CD14-positive monocyte (primary cell): ENCODE results near the gene MAP2K5. TPM values are rescaled to one million over a fixed set of nuclear protein-coding genes. Genes with fewer than 3 reads are reported as not detected.
A peak's percentile ranks its signal among the peaks of the same experiment; 100 is the strongest.

ENCODE experiments used
- DNase-seq, 3 donors: peaks; one replicate each; pipeline ENCODE4 v3.0.0-alpha.2; 2011 to 2022
- H2AFZ ChIP-seq: 2 replicates; pipeline ENCODE4 v1.6.0; 2012; ENCODE audit warnings: mild to moderate bottlenecking, low read depth, low read length, inconsistent platforms; ENCODE audit not compliant: insufficient read depth, poor library complexity, severe bottlenecking
- H3K27ac ChIP-seq, 2 donors: 1 replicate in 1 of 2; 2 replicates in 1 of 2; pipeline ENCODE4 v1.5.1; 2012 to 2013; ENCODE audit warnings: low read length in 2 of 2, control low read depth in 1 of 2, inconsistent platforms in 1 of 2, low read depth in 1 of 2, mild to moderate bottlenecking in 1 of 2
- H3K27me3 ChIP-seq, 2 donors: one replicate each; pipeline versions ENCODE4 v1.6.0 to v1.6.1; 2011 to 2013; ENCODE audit warnings: low read length in 2 of 2; ENCODE audit not compliant: control insufficient read depth in 2 of 2, insufficient read depth in 2 of 2
- H3K36me3 ChIP-seq, 2 donors: replicated peaks in 1 of 2; 1 replicate in 1 of 2; 2 replicates in 1 of 2; pipeline versions ENCODE4 v1.5.1 to v1.6.1; 2012 to 2013; ENCODE audit warnings: low read length in 2 of 2, control low read depth in 1 of 2, inconsistent platforms in 1 of 2, mild to moderate bottlenecking in 1 of 2; ENCODE audit not compliant: insufficient read depth in 2 of 2, control insufficient read depth in 1 of 2
- H3K4me1 ChIP-seq, 2 donors: 1 replicate in 1 of 2; 2 replicates in 1 of 2; pipeline versions ENCODE4 v1.5.1 to v1.6.1; 2012 to 2013; ENCODE audit warnings: low read length in 2 of 2, control low read depth in 1 of 2, inconsistent platforms in 1 of 2, mild to moderate bottlenecking in 1 of 2, moderate library complexity in 1 of 2; ENCODE audit not compliant: insufficient read depth in 2 of 2, control insufficient read depth in 1 of 2
- H3K4me2 ChIP-seq: replicated peaks from 2 replicates; pipeline ENCODE3; 2012; ENCODE audit warnings: low read length, moderate library complexity, mild to moderate bottlenecking; ENCODE audit not compliant: poor library complexity, severe bottlenecking; ENCODE audit errors: extremely low read depth
- H3K4me3 ChIP-seq, 3 experiments: fragments of 200-600 bp in 1 of 3; sonication (generic) in 1 of 3; replicated peaks in 1 of 3; 1 replicate in 2 of 3; 2 replicates in 1 of 3; pipeline ENCODE4 v1.5.1; 2011 to 2013; ENCODE audit warnings: low read length in 3 of 3, mild to moderate bottlenecking in 3 of 3, control low read depth in 2 of 3, low read depth in 2 of 3, inconsistent platforms in 1 of 3, moderate library complexity in 1 of 3
- H3K79me2 ChIP-seq: 2 replicates; pipeline ENCODE4 v1.6.0; 2012; ENCODE audit warnings: mild to moderate bottlenecking, control low read depth, inconsistent platforms, low read length, moderate library complexity; ENCODE audit not compliant: insufficient read depth
- H3K9ac ChIP-seq: 2 replicates; pipeline ENCODE4 v1.6.0; 2017; ENCODE audit warnings: low read length, mild to moderate bottlenecking; ENCODE audit not compliant: insufficient read depth, poor library complexity, severe bottlenecking
- H3K9me3 ChIP-seq, 2 donors: replicated peaks in 1 of 2; 1 replicate in 1 of 2; 2 replicates in 1 of 2; pipeline versions ENCODE4 v1.5.1 to v1.6.1; 2012 to 2013; ENCODE audit warnings: low read length in 2 of 2, control low read depth in 1 of 2; ENCODE audit not compliant: control insufficient read depth in 1 of 2, insufficient read depth in 1 of 2
- H4K20me1 ChIP-seq: 2 replicates; pipeline ENCODE4 v1.6.0; 2012; ENCODE audit warnings: mild to moderate bottlenecking, low read length, control low read depth, moderate library complexity; ENCODE audit not compliant: insufficient read depth
- H3K27ac Mint-ChIP-seq, 7 donors: one replicate each; pipeline ENCODE4 v1.8.0; 2020; ENCODE audit warnings: mild to moderate bottlenecking in 7 of 7, mixed read lengths in 7 of 7, moderate library complexity in 6 of 7, inconsistent platforms in 2 of 7
- H3K27me3 Mint-ChIP-seq, 3 donors: one replicate each; pipeline ENCODE4 v1.8.0; 2021 to 2022; ENCODE audit warnings: low read depth in 3 of 3, mild to moderate bottlenecking in 3 of 3, mixed read lengths in 3 of 3, moderate library complexity in 3 of 3, inconsistent platforms in 1 of 3
- H3K36me3 Mint-ChIP-seq, 2 donors: one replicate each; pipeline ENCODE4 v1.8.0; 2020; ENCODE audit warnings: mixed read lengths in 2 of 2, inconsistent platforms in 1 of 2, mild to moderate bottlenecking in 1 of 2
- H3K4me1 Mint-ChIP-seq: one replicate; pipeline ENCODE4 v1.8.0; 2020; ENCODE audit warnings: mild to moderate bottlenecking, mixed read lengths
- H3K4me3 Mint-ChIP-seq, 2 donors: one replicate each; pipeline ENCODE4 v1.8.0; 2020; ENCODE audit warnings: mild to moderate bottlenecking in 2 of 2, mixed read lengths in 2 of 2, moderate library complexity in 1 of 2
- H3K9me3 Mint-ChIP-seq, 7 donors: one replicate each; pipeline ENCODE4 v1.8.0; 2020 to 2022; ENCODE audit warnings: mixed read lengths in 7 of 7, mild to moderate bottlenecking in 6 of 7, moderate library complexity in 6 of 7, inconsistent platforms in 2 of 7
- WGBS: methylation state at CpG from one replicate; pipeline ENCODE4 v1.1.5; 2013; ENCODE audit warnings: missing lambda C conversion rate; ENCODE audit not compliant: insufficient coverage; 5-methylcytosine and 5-hydroxymethylcytosine counted together
- intact Hi-C, 2 donors: fragments of 100-400 bp; cut with micrococcal nuclease; formaldehyde crosslinking; loops; one replicate each; pipeline versions ENCODE4 v1.15.0 to v1.15.1; 2023
- polyA plus RNA-seq, 3 donors: library from polyadenylated mRNA; depleted of rRNA in 1 of 3; unstranded in 2 of 3; stranded (reverse) in 1 of 3; fragments of 300-500 nt in 2 of 3; fragments of >200 nt in 1 of 3; fragmentation: Illumina TruSeq in 2 of 3; gene quantifications; 1 replicate in 2 of 3; 2 replicates in 1 of 3; pipeline ENCODE4 v1.2.3, GENCODE V29; 2012 to 2021
- TF ChIP-seq, protein P1 (sequence below): fragments of 200-600 bp; IDR thresholded peaks from one replicate; pipeline ENCODE4 v1.8.0; 2022; ENCODE audit warnings: antibody characterized with exemption, mild to moderate bottlenecking

Gene MAP2K5
- polyA plus RNA-seq, 3 donors: 10.2 to 11.3 (median 10.6) TPM

DNA sequence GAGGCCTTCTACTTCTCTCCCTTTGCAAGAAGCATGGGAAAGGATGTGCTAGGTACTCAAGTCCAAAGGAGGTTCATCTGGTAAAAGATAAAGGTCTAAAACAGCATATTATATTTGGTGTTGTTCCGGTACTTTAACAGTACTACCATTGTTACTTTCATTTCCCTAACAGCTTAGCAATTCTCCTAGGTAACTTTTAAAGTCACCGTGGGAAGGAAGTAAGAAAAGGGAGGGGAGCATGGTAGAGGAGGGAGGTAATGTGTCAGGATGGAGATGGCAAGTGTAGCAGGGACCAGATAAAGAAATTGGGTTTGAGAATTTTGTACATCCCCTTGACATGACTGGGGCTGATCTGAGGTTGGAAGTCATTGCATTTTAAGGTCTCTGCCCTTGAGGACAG lies 193.4 kb downstream of the MAP2K5 start:
- no peaks in the 10 kb centered on the region for H4K20me1 ChIP-seq
- H3K36me3 ChIP-seq: no peaks in the 10 kb centered on the region
- H3K9me3 ChIP-seq: no peaks in the 10 kb centered on the region
- no peak overlapping the region for H3K9ac ChIP-seq
- H3K4me2 ChIP-seq: no peak overlapping the region
- no peaks in the 10 kb centered on the region for H3K79me2 ChIP-seq
- intact Hi-C loops: no loop called here
- no peaks in the 10 kb centered on the region for H3K27me3 Mint-ChIP-seq
- H3K27ac ChIP-seq: no peak overlapping the region
- TF ChIP-seq, protein P1, sequence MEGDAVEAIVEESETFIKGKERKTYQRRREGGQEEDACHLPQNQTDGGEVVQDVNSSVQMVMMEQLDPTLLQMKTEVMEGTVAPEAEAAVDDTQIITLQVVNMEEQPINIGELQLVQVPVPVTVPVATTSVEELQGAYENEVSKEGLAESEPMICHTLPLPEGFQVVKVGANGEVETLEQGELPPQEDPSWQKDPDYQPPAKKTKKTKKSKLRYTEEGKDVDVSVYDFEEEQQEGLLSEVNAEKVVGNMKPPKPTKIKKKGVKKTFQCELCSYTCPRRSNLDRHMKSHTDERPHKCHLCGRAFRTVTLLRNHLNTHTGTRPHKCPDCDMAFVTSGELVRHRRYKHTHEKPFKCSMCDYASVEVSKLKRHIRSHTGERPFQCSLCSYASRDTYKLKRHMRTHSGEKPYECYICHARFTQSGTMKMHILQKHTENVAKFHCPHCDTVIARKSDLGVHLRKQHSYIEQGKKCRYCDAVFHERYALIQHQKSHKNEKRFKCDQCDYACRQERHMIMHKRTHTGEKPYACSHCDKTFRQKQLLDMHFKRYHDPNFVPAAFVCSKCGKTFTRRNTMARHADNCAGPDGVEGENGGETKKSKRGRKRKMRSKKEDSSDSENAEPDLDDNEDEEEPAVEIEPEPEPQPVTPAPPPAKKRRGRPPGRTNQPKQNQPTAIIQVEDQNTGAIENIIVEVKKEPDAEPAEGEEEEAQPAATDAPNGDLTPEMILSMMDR: no peak
- peaks cover 20 to 27% of the 10 kb centered on the region in 2 donors for H3K4me1 ChIP-seq
- no peaks in the 10 kb centered on the region for H3K9me3 Mint-ChIP-seq
- no CpG with 5 or more reads among the region's 2 CpGs for WGBS
- no peak overlapping the region for H2AFZ ChIP-seq
- peak overlapping the region in 1 of 2 donors; percentile 43 for H3K4me3 Mint-ChIP-seq
- no peak for DNase-seq
- H3K27ac Mint-ChIP-seq: peak overlapping the region in 1 of 7 donors; percentile 8
- H3K4me1 Mint-ChIP-seq: peaks cover 30% of the 10 kb centered on the region
- H3K4me3 ChIP-seq: no peak overlapping the region
- H3K36me3 Mint-ChIP-seq: peaks cover 10% of the 10 kb centered on the region in 2 donors
- no peaks in the 10 kb centered on the region for H3K27me3 ChIP-seq

DNA sequence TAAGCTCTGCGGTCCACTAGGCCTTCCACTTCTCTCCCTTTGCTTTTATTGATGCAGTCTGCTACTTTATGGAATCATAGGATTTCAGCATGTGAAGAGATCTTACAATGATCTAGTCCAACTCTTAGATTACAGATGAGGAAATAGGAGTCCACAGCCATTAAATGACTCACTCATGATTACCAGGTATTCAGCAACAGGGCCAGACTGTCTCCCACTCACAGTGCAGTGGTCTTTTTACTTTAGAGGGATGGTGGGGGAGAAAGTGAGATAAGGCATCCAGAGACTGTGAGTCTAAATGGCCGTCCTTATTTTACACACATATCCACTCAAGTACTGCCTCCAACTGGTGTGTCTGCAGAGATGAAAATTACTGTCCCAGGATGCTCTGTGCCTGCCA lies 194.3 kb downstream of the MAP2K5 start:
- H2AFZ ChIP-seq: no peak overlapping the region
- peaks cover 10 to 14% of the 10 kb centered on the region in 2 donors for H3K36me3 Mint-ChIP-seq
- no peaks in the 10 kb centered on the region for H3K9me3 ChIP-seq
- no peak overlapping the region for H3K4me2 ChIP-seq
- H3K4me3 Mint-ChIP-seq: no peak overlapping the region
- H3K27me3 Mint-ChIP-seq: no peaks in the 10 kb centered on the region
- no peaks in the 10 kb centered on the region for H3K36me3 ChIP-seq
- no peaks in the 10 kb centered on the region for H3K9me3 Mint-ChIP-seq
- intact Hi-C loops: no loop called here
- TF ChIP-seq, protein P1: no peak
- no peaks in the 10 kb centered on the region for H3K27me3 ChIP-seq
- H3K79me2 ChIP-seq: no peaks in the 10 kb centered on the region
- peaks cover 28% of the 10 kb centered on the region for H3K4me1 Mint-ChIP-seq
- no CpG with 5 or more reads among the region's 2 CpGs for WGBS
- no peak overlapping the region for H3K4me3 ChIP-seq
- H3K4me1 ChIP-seq: peaks cover 19 to 25% of the 10 kb centered on the region in 2 donors
- no peak overlapping the region for H3K9ac ChIP-seq
- no peaks in the 10 kb centered on the region for H4K20me1 ChIP-seq
- no peak overlapping the region for H3K27ac Mint-ChIP-seq
- no peak for DNase-seq
- no peak overlapping the region for H3K27ac ChIP-seq
